ENCODE measurements around the gene LMBRD2.

DNA sequence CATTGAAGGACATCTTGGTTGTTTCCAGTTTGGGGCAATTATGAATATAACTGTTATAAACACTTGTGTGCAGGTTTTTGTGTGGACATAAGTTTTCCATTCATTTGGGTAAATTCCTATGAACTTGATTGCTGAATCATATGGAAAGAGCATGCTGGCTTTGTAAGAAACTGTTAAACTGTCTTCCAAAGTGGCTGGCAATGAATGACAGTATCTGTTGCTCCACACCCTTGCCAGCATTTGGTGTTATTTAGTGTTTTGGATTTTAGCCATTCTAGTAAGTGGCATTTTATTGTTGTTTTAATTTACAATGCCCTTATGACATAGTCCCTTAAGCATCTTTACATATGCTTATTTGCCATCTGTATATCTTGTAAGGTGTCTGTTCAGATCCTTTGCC, 55.2 kb downstream of the LMBRD2 start:
- TF ChIP-seq RAD21 (IDR thresholded peaks at IDR 0.05; ENCODE audit: low read length) (no peak), TEAD4 (IDR thresholded peaks at IDR 0.05; ENCODE audit: borderline replicate concordance, insufficient read depth) (no peak), POLR2AphosphoS5 (IDR thresholded peaks at IDR 0.05; ENCODE audit: low read depth, low read length) (no peak), EP300 (IDR thresholded peaks at IDR 0.05; ENCODE audit: borderline replicate concordance in 1 of 2, low read depth in 1 of 2, low read length in 1 of 2) (no peak)
- TF ChIP-seq, protein P1, sequence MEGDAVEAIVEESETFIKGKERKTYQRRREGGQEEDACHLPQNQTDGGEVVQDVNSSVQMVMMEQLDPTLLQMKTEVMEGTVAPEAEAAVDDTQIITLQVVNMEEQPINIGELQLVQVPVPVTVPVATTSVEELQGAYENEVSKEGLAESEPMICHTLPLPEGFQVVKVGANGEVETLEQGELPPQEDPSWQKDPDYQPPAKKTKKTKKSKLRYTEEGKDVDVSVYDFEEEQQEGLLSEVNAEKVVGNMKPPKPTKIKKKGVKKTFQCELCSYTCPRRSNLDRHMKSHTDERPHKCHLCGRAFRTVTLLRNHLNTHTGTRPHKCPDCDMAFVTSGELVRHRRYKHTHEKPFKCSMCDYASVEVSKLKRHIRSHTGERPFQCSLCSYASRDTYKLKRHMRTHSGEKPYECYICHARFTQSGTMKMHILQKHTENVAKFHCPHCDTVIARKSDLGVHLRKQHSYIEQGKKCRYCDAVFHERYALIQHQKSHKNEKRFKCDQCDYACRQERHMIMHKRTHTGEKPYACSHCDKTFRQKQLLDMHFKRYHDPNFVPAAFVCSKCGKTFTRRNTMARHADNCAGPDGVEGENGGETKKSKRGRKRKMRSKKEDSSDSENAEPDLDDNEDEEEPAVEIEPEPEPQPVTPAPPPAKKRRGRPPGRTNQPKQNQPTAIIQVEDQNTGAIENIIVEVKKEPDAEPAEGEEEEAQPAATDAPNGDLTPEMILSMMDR (IDR thresholded peaks at IDR 0.05) = no peak
- TF ChIP-seq, protein P2, sequence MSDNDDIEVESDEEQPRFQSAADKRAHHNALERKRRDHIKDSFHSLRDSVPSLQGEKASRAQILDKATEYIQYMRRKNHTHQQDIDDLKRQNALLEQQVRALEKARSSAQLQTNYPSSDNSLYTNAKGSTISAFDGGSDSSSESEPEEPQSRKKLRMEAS (IDR thresholded peaks at IDR 0.05; ENCODE audit: low read depth) = no peak
- TF ChIP-seq, protein P3, sequence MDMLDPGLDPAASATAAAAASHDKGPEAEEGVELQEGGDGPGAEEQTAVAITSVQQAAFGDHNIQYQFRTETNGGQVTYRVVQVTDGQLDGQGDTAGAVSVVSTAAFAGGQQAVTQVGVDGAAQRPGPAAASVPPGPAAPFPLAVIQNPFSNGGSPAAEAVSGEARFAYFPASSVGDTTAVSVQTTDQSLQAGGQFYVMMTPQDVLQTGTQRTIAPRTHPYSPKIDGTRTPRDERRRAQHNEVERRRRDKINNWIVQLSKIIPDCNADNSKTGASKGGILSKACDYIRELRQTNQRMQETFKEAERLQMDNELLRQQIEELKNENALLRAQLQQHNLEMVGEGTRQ (IDR thresholded peaks at IDR 0.05; ENCODE audit: borderline replicate concordance, low read depth, low read length) = no peak

All from SK-N-SH (cell line).